ENCODE results near the gene ATG2B. TPM values are rescaled to one million over a fixed set of nuclear protein-coding genes. Genes with fewer than 3 reads are reported as not detected.

The ATG2B gene
- total RNA-seq, 1 donor from 2014 or later = 27.5 TPM

- Mint-ChIP-seq H3K9me3 (ENCODE audit: unreplicated experiment) (peaks cover 5% of the 10 kb centered on the region), H3K36me3 (ENCODE audit: unreplicated experiment) (peaks cover 7% of the 10 kb centered on the region), H3K4me1 (ENCODE audit: low read depth, unreplicated experiment) (peaks cover 18% of the 10 kb centered on the region), H3K27me3 (ENCODE audit: unreplicated experiment) (peaks cover 5% of the 10 kb centered on the region), H3K4me3 (ENCODE audit: unreplicated experiment) (peak overlapping the region; percentile 94), H3K27ac (ENCODE audit: unreplicated experiment) (no peak overlapping the region)
- no peak for DNase-seq
- TF ChIP-seq, protein P1, sequence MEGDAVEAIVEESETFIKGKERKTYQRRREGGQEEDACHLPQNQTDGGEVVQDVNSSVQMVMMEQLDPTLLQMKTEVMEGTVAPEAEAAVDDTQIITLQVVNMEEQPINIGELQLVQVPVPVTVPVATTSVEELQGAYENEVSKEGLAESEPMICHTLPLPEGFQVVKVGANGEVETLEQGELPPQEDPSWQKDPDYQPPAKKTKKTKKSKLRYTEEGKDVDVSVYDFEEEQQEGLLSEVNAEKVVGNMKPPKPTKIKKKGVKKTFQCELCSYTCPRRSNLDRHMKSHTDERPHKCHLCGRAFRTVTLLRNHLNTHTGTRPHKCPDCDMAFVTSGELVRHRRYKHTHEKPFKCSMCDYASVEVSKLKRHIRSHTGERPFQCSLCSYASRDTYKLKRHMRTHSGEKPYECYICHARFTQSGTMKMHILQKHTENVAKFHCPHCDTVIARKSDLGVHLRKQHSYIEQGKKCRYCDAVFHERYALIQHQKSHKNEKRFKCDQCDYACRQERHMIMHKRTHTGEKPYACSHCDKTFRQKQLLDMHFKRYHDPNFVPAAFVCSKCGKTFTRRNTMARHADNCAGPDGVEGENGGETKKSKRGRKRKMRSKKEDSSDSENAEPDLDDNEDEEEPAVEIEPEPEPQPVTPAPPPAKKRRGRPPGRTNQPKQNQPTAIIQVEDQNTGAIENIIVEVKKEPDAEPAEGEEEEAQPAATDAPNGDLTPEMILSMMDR (IDR thresholded peaks at IDR 0.05; ENCODE audit: partially characterized antibody, unreplicated experiment) = no peak
Measured at GRCh38 chr14:96364962-96365361, 1.8 kb upstream of the ATG2B start.

DNA sequence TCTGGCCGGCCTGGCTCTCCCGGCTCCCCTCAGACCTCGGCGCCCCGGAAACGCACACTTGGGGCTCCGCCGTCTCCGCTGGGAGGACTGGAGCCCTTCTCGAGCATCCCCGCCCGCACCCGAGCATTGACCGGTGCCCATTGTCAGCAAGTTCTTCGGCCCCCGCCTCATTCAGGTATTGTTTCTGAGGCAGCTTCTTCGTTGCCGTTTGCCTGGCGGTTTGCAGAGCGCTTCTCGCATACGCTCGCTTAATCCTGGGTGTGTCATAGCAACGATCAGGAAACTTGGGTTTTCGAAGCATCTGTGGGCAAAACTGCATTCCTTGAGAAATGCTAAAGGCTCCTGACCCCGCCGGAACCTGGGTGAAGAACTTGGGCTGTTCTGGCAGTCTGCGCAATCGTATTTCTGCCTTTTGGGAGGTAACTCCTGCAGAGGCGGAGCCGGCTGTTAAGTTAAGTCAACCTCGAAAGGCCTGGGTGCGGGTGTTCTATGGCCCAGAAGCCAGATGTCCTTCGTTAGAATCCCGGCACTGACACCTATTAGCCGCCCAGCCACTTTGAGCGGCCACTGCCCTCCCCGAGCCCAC is 703 bp upstream of the ATG2B start:
- Mint-ChIP-seq H3K4me1 (ENCODE audit: low read depth, unreplicated experiment) (peaks cover 18% of the 10 kb centered on the region), H3K36me3 (ENCODE audit: unreplicated experiment) (peaks cover 5% of the 10 kb centered on the region), H3K4me3 (ENCODE audit: unreplicated experiment) (peak overlapping the region; percentile 94), H3K27ac (ENCODE audit: unreplicated experiment) (peak overlapping the region; percentile 84), H3K27me3 (ENCODE audit: unreplicated experiment) (peaks cover 5% of the 10 kb centered on the region), H3K9me3 (ENCODE audit: unreplicated experiment) (peaks cover 5% of the 10 kb centered on the region)
- peak; percentile 40 for DNase-seq
- TF ChIP-seq, protein P1 (IDR thresholded peaks at IDR 0.05; ENCODE audit: partially characterized antibody, unreplicated experiment) = no peak

- peaks cover 18% of the 10 kb centered on the region for H3K4me1 Mint-ChIP-seq (ENCODE audit: low read depth, unreplicated experiment)
- peaks cover 5% of the 10 kb centered on the region for H3K9me3 Mint-ChIP-seq (ENCODE audit: unreplicated experiment)
- H3K27me3 Mint-ChIP-seq (ENCODE audit: unreplicated experiment) = peaks cover 5% of the 10 kb centered on the region
- TF ChIP-seq, protein P1 (IDR thresholded peaks at IDR 0.05; ENCODE audit: partially characterized antibody, unreplicated experiment) = no peak
- peak overlapping the region; percentile 66 for H3K27ac Mint-ChIP-seq (ENCODE audit: unreplicated experiment)
- H3K4me3 Mint-ChIP-seq (ENCODE audit: unreplicated experiment) = peak overlapping the region; percentile 94
- no peak for DNase-seq
- no peaks in the 10 kb centered on the region for H3K36me3 Mint-ChIP-seq (ENCODE audit: unreplicated experiment)
Measured at GRCh38 chr14:96362071-96362964, 823 bp downstream of the ATG2B start.

GRCh38 chr14:96359959-96360358 is 3.2 kb downstream of the ATG2B start:
- Mint-ChIP-seq H3K36me3 (ENCODE audit: unreplicated experiment) (no peaks in the 10 kb centered on the region), H3K9me3 (ENCODE audit: unreplicated experiment) (peaks cover 5% of the 10 kb centered on the region), H3K27ac (ENCODE audit: unreplicated experiment) (no peak overlapping the region), H3K4me1 (ENCODE audit: low read depth, unreplicated experiment) (peaks cover 19% of the 10 kb centered on the region), H3K4me3 (ENCODE audit: unreplicated experiment) (no peak overlapping the region), H3K27me3 (ENCODE audit: unreplicated experiment) (peaks cover 5% of the 10 kb centered on the region)
- DNase-seq = no peak
- TF ChIP-seq, protein P1 (IDR thresholded peaks at IDR 0.05; ENCODE audit: partially characterized antibody, unreplicated experiment) = no peak

- no peak overlapping the region for H3K27ac Mint-ChIP-seq (ENCODE audit: unreplicated experiment)
- H3K9me3 Mint-ChIP-seq (ENCODE audit: unreplicated experiment) = peaks cover 2% of the 10 kb centered on the region
- peaks cover 10% of the 10 kb centered on the region for H3K4me1 Mint-ChIP-seq (ENCODE audit: low read depth, unreplicated experiment)
Measured at GRCh38 chr14:96357216-96357615, 5.9 kb downstream of the ATG2B start.

More at GRCh38 chr14:96357216-96357615, 5.9 kb downstream of the ATG2B start:
- TF ChIP-seq, protein P1 (IDR thresholded peaks at IDR 0.05; ENCODE audit: partially characterized antibody, unreplicated experiment) = peak; percentile 17
- Mint-ChIP-seq H3K36me3 (ENCODE audit: unreplicated experiment) (no peaks in the 10 kb centered on the region), H3K27me3 (ENCODE audit: unreplicated experiment) (peaks cover 2% of the 10 kb centered on the region), H3K4me3 (ENCODE audit: unreplicated experiment) (no peak overlapping the region)
- no peak for DNase-seq

Measured in glutamatergic neuron (in vitro differentiated cells).